Vagina (tissue), 2 donors: ENCODE measurements around the gene PTPRN2.

Experiments
- POLR2A ChIP-seq, 2 donors: fragments of 450-650 bp; IDR thresholded peaks; one replicate each; pipeline ENCODE4 v1.6.1; 2017; ENCODE audit warnings: antibody characterized with exemption in 2 of 2, mild to moderate bottlenecking in 2 of 2, moderate library complexity in 2 of 2
- POLR2AphosphoS5 ChIP-seq, 2 donors: sonication (generic); formaldehyde crosslinking; IDR thresholded peaks; one replicate each; pipeline ENCODE4 v1.9.0; 2017; ENCODE audit warnings: antibody characterized with exemption in 2 of 2, mild to moderate bottlenecking in 2 of 2, low read depth in 1 of 2; ENCODE audit not compliant: insufficient read depth in 1 of 2
- TF ChIP-seq, protein P1 (sequence below), 3 experiments: fragments of 450-650 bp in 2 of 3; fragments of 200-600 bp in 1 of 3; sonication (generic) in 1 of 3; IDR thresholded peaks; one replicate each; pipeline ENCODE4 v1.5.1; 2017 to 2019; ENCODE audit warnings: antibody characterized with exemption in 3 of 3, mild to moderate bottlenecking in 2 of 3, moderate library complexity in 2 of 3

DNA sequence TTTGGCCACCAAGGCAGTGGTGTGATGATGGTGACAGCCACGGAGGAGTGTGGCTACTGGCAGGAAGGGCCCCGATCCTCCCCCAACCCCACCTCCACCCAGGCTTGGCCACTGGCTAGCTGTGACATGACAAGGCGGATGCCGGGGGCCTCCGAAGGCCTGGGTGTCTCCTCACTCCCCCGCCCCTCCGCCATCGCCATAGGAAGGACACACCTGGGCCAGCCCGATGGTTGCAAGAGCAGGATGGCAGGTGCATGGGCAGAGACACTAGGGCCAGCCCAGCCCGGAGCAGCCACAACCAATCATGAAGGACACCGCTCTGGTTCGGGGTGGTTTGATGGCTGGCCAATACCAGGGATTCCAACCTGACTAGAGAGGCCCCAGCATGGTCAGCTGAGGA lies 81.0 kb downstream of the PTPRN2 start:
- TF ChIP-seq, protein P1, sequence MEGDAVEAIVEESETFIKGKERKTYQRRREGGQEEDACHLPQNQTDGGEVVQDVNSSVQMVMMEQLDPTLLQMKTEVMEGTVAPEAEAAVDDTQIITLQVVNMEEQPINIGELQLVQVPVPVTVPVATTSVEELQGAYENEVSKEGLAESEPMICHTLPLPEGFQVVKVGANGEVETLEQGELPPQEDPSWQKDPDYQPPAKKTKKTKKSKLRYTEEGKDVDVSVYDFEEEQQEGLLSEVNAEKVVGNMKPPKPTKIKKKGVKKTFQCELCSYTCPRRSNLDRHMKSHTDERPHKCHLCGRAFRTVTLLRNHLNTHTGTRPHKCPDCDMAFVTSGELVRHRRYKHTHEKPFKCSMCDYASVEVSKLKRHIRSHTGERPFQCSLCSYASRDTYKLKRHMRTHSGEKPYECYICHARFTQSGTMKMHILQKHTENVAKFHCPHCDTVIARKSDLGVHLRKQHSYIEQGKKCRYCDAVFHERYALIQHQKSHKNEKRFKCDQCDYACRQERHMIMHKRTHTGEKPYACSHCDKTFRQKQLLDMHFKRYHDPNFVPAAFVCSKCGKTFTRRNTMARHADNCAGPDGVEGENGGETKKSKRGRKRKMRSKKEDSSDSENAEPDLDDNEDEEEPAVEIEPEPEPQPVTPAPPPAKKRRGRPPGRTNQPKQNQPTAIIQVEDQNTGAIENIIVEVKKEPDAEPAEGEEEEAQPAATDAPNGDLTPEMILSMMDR (IDR thresholded peaks at IDR 0.05) = no peak
- TF ChIP-seq POLR2AphosphoS5 (IDR thresholded peaks at IDR 0.05; ENCODE audit: insufficient read depth in 1 of 2, low read depth in 1 of 2) = no peak
- no peak for TF ChIP-seq POLR2A (IDR thresholded peaks at IDR 0.05)
